Endodermal cell (in vitro differentiated cells): ENCODE results near the gene KLHDC2. TPM values are rescaled to one million over a fixed set of nuclear protein-coding genes. Genes with fewer than 3 reads are reported as not detected.

Source experiments
- DNase-seq: peaks from one replicate; pipeline ENCODE4 v3.0.0-alpha.2; 2017
- H3K27ac ChIP-seq: 2 replicates; pipeline ENCODE4 v1.5.1; 2013; ENCODE audit warnings: mild to moderate bottlenecking, low read depth, low read length, moderate library complexity
- H3K27me3 ChIP-seq: 2 replicates; pipeline ENCODE4 v1.6.1; 2013; ENCODE audit warnings: mild to moderate bottlenecking, low read length, moderate library complexity; ENCODE audit not compliant: insufficient read depth, control insufficient read depth, poor library complexity, severe bottlenecking
- H3K36me3 ChIP-seq: 2 replicates; pipeline ENCODE4 v1.7.0; 2013; ENCODE audit warnings: mild to moderate bottlenecking, low read length, moderate library complexity; ENCODE audit not compliant: control insufficient read depth, insufficient read depth
- H3K4me1 ChIP-seq: one replicate; pipeline ENCODE4 v1.7.0; 2013; ENCODE audit warnings: low read length; ENCODE audit not compliant: control insufficient read depth, insufficient read depth
- H3K4me3 ChIP-seq: 2 replicates; pipeline ENCODE4 v1.5.1; 2013; ENCODE audit warnings: mild to moderate bottlenecking, low read length, moderate library complexity
- H3K9ac ChIP-seq: 2 replicates; pipeline ENCODE4 v1.6.1; 2013; ENCODE audit warnings: mild to moderate bottlenecking, low read length, moderate library complexity; ENCODE audit not compliant: poor library complexity, severe bottlenecking; ENCODE audit errors: extremely low read depth
- H3K9me3 ChIP-seq: 2 replicates; pipeline ENCODE4 v1.6.1; 2013; ENCODE audit warnings: mild to moderate bottlenecking, low read length, moderate library complexity; ENCODE audit not compliant: control insufficient read depth
- H3K27ac Mint-ChIP-seq: 2 replicates; pipeline ENCODE4 v1.8.0; 2020; ENCODE audit warnings: mixed read lengths
- H3K27me3 Mint-ChIP-seq: 2 replicates; pipeline ENCODE4 v1.8.0; 2021; ENCODE audit warnings: mild to moderate bottlenecking, mixed read lengths; ENCODE audit not compliant: insufficient read depth
- H3K36me3 Mint-ChIP-seq: 2 replicates; pipeline ENCODE4 v1.8.0; 2020; ENCODE audit warnings: low read depth, mixed read lengths
- H3K4me1 Mint-ChIP-seq: 2 replicates; pipeline ENCODE4 v1.8.0; 2020; ENCODE audit warnings: mixed read lengths
- H3K4me3 Mint-ChIP-seq: 2 replicates; pipeline ENCODE4 v1.8.0; 2020; ENCODE audit warnings: mild to moderate bottlenecking, moderate library complexity, mixed read lengths
- H3K9me3 Mint-ChIP-seq: 2 replicates; pipeline ENCODE4 v1.8.0; 2020; ENCODE audit warnings: mild to moderate bottlenecking, mixed read lengths
- CTCF ChIP-seq: fragments of 200-600 bp; sonication (generic); conservative IDR thresholded peaks from 2 replicates; pipeline ENCODE4 v1.5.0; 2021; ENCODE audit warnings: antibody characterized with exemption, mild to moderate bottlenecking
- WGBS, 2 experiments: methylation state at CpG; one replicate each; pipeline versions ENCODE4 v1.1.5 to v1.1.7; 2013; ENCODE audit warnings: missing lambda C conversion rate in 2 of 2, mixed read lengths in 1 of 2; ENCODE audit not compliant: insufficient coverage in 1 of 2, insufficient read length in 1 of 2; 5-methylcytosine and 5-hydroxymethylcytosine counted together
- total RNA-seq, 2 donors: library from RNA; stranded (reverse); fragmentation: NEBNext Ultra II Directional in 1 of 2; extraction: Animal tissue kit (Norgen Biotek cat#: 25700) in 1 of 2; gene quantifications; 2 replicates in 1 of 2; 3 replicates in 1 of 2; pipeline ENCODE4 v1.2.1, GENCODE V29; 2021

Gene KLHDC2
- total RNA-seq, 2 donors from 2014 or later, result 45.8 to 48.4 TPM

DNA sequence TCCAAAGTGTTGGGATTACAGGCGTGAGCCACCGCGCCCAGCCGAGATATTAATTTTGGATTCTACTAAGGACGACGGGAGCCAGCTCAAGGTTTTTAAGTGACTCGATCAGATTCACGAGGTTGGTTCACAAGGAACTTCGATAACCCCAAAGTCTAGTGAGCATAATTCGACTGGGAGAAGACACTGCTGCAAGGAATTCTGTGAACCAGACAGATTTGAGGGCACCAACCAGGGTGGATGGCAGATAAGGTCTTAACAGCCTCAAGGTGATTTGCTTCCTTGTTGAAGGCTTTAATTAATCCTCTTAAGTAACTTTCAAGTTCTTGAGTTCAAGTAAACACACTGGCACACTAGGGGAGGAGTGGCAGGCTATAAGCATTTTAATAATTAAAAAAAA is 1.1 kb upstream of the KLHDC2 start:
- DNase-seq, result peak; percentile 58
- no peaks in the 10 kb centered on the region for H3K9me3 Mint-ChIP-seq
- Histone ChIP-seq H3K9ac (peak overlapping the region; percentile 73), H3K4me1 (peaks cover 6% of the 10 kb centered on the region), H3K36me3 (peaks cover 2% of the 10 kb centered on the region), H3K4me3 (peak overlapping the region; percentile 98), H3K9me3 (no peaks in the 10 kb centered on the region), H3K27me3 (no peaks in the 10 kb centered on the region), H3K27ac (no peak overlapping the region)
- H3K4me1 Mint-ChIP-seq, result peaks cover 15% of the 10 kb centered on the region
- H3K4me3 Mint-ChIP-seq, result peak overlapping the region; percentile 92
- no peaks in the 10 kb centered on the region for H3K27me3 Mint-ChIP-seq
- H3K27ac Mint-ChIP-seq, result peak overlapping the region; percentile 98
- H3K36me3 Mint-ChIP-seq, result peaks cover 2% of the 10 kb centered on the region
- no peak for TF ChIP-seq CTCF
- WGBS, 2 experiments, result 88 to 91% methylated on average over 10 of the region's 10 CpGs

DNA sequence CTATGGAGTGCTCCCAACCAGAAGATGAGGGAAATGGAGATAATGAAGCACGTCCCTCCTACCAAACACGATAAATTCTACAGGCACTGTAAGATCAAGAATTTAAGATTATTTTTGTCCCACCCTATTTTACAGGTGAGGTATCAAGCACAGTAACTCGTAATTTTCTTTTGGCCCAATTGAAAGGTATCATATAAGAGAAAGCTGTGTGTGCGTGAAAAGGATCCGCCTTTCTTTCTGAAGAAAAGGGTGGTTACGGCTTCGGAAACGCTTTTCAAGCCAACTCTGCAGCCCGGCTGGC is 733 bp upstream of the KLHDC2 start:
- H3K27me3 Mint-ChIP-seq, result no peaks in the 10 kb centered on the region
- H3K9me3 ChIP-seq, result no peaks in the 10 kb centered on the region
- peak overlapping the region; percentile 73 for H3K9ac ChIP-seq

DNA sequence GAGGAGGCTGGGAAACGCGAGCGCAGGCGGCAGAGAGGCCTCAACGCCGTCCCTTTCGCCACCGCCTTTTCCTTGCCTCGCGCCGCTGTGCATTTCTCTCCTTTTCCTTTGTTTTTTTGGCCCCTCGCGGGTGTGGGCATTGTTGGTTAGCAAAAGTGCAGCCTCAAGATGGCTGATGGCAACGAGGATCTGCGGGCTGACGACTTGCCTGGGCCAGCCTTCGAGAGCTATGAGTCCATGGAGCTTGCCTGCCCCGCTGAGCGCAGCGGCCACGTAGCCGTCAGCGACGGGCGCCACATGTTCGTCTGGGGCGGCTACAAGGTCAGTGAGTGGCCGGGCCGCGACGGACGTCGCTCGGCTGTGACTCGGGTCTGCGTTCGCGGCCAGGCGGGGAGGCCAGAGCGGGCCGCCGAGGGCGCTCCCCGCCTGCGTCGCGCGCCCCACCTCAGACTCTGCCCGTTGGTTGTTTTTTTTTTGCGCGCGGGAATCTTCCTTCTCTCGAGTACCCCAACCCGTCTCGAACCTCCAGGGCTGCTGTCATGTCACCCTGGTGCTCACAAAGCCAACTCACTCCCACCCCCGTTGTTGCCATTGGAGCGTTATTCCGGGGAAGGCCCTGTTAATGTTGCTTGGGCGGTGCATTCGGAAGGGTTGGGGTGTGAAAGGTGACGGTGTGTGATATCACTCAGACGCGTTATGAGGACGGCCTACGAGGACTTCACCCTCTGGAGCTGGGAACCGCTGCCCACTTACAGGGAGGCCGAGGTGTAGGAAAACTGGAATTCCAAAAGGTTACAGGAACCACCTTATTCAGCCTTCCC is 558 bp downstream of the KLHDC2 start:
- peak overlapping the region; percentile 98 for H3K9ac ChIP-seq
- peaks cover 11% of the 10 kb centered on the region for H3K36me3 ChIP-seq
- H3K27ac ChIP-seq, result peak overlapping the region; percentile 97
- H3K4me1 ChIP-seq, result peaks cover 6% of the 10 kb centered on the region
- no peaks in the 10 kb centered on the region for H3K9me3 Mint-ChIP-seq
- 0% methylated on average over 37 to 67 of the region's 67 CpGs for WGBS, 2 experiments
- peaks cover 4% of the 10 kb centered on the region for H3K36me3 Mint-ChIP-seq
- H3K9me3 ChIP-seq, result no peaks in the 10 kb centered on the region
- no peaks in the 10 kb centered on the region for H3K27me3 Mint-ChIP-seq
- peak overlapping the region; percentile 92 for H3K4me3 Mint-ChIP-seq
- H3K27ac Mint-ChIP-seq, result peak overlapping the region; percentile 99
- H3K4me3 ChIP-seq, result peak overlapping the region; percentile 98
- peaks cover 15% of the 10 kb centered on the region for H3K4me1 Mint-ChIP-seq
- TF ChIP-seq CTCF, result no peak
- no peaks in the 10 kb centered on the region for H3K27me3 ChIP-seq
- DNase-seq, result peak; percentile 82

More for the DNA sequence above, 733 bp upstream of the KLHDC2 start:
- TF ChIP-seq CTCF, result no peak
- Histone ChIP-seq H3K27ac (peak overlapping the region; percentile 97), H3K4me1 (peaks cover 6% of the 10 kb centered on the region), H3K36me3 (peaks cover 5% of the 10 kb centered on the region), H3K27me3 (no peaks in the 10 kb centered on the region), H3K4me3 (peak overlapping the region; percentile 98)
- WGBS, 2 experiments, result 2% methylated on average over 9 of the region's 9 CpGs; no CpG with 5 or more reads in 1 of the 2 experiments
- no peaks in the 10 kb centered on the region for H3K9me3 Mint-ChIP-seq
- H3K27ac Mint-ChIP-seq, result peak overlapping the region; percentile 98
- H3K4me3 Mint-ChIP-seq, result peak overlapping the region; percentile 92
- DNase-seq, result no peak
- H3K36me3 Mint-ChIP-seq, result peaks cover 2% of the 10 kb centered on the region
- peaks cover 15% of the 10 kb centered on the region for H3K4me1 Mint-ChIP-seq
